ENCODE data around the gene PRMT1.

The PRMT1 gene

DNA sequence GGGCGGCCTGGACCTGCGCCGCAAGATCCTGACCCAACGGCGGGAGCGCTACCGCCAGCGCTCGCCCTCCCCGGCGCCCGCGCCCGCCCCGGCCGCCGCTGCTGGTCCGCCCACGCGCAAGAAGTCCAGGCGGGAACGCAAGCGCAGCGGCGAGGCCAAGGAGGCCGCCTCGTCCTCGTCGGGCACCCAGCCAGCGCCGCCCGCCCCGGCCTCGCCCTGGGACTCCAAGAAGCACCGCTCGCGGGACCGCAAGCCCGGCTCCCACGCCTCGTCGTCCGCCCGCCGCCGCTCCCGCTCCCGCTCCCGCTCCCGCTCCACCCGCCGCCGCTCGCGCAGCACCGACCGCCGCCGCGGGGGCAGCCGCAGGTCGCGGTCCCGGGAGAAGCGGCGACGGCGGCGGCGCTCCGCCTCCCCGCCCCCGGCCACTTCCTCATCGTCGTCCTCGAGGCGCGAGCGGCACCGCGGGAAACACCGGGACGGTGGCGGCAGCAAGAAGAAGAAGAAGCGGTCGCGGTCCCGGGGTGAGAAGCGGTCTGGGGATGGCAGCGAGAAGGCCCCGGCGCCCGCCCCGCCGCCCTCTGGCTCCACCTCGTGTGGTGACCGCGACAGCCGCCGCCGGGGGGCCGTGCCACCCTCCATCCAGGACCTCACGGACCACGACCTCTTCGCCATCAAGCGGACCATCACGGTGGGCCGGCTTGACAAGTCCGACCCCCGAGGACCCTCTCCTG lies 25.1 kb upstream of the PRMT1 start:
- no peak for DNase-seq

DNA sequence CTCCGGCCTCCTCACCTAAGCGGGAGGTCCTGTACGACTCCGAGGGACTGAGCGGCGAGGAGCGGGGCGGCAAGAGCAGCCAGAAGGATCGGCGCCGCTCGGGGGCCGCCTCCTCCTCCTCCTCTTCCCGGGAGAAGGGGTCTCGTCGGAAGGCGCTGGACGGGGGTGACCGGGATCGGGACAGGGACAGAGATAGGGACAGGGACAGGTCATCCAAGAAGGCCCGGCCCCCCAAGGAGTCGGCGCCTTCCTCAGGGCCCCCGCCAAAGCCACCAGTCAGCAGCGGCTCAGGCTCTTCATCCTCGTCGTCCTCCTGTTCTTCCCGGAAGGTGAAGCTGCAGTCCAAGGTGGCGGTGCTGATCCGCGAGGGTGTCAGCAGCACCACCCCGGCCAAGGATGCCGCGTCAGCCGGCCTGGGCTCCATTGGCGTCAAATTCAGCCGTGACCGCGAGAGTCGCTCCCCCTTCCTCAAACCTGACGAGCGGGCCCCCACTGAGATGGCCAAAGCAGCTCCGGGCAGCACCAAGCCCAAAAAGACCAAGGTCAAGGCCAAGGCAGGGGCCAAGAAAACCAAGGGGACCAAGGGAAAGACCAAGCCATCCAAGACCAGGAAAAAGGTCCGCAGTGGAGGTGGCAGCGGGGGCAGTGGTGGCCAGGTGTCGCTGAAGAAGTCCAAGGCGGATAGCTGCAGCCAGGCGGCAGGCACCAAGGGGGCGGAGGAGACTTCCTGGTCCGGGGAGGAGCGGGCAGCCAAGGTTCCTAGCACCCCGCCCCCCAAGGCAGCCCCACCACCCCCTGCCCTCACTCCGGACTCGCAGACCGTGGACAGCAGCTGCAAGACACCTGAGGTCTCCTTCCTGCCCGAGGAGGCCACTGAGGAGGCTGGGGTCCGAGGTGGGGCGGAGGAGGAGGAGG lies 24.3 kb upstream of the PRMT1 start:
- DNase-seq, result no peak

DNA sequence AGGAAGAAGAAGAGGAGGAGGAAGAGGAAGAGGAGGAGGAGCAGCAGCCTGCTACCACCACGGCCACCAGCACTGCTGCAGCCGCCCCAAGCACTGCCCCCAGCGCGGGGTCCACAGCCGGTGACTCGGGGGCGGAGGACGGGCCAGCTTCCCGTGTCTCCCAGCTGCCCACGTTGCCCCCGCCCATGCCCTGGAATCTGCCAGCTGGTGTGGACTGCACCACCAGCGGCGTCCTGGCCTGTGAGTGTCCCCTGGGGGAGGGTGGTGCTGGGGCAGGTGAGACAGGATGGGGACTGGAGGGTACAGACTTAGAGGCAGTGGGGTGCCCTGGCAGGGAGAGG lies 23.6 kb upstream of the PRMT1 start:
- DNase-seq, result no peak

DNA sequence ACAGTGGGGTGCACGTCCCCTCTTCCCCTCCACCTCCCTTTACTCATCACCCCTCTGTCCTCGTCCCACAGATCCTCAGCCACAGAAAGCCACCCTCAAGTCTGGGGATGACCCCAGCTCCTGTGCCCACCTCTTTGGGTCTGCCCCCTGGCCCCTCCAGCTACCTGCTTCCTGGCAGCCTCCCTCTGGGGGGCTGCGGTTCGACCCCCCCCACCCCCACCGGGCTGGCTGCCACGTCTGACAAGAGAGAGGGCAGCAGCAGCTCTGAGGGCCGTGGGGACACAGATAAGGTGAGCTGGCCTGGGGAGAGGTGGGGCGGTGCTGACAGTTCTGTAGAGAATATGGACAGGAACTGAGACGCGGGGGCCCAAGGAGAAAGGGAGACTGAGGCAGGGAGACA lies 22.5 kb upstream of the PRMT1 start:
- no peak for DNase-seq

DNA sequence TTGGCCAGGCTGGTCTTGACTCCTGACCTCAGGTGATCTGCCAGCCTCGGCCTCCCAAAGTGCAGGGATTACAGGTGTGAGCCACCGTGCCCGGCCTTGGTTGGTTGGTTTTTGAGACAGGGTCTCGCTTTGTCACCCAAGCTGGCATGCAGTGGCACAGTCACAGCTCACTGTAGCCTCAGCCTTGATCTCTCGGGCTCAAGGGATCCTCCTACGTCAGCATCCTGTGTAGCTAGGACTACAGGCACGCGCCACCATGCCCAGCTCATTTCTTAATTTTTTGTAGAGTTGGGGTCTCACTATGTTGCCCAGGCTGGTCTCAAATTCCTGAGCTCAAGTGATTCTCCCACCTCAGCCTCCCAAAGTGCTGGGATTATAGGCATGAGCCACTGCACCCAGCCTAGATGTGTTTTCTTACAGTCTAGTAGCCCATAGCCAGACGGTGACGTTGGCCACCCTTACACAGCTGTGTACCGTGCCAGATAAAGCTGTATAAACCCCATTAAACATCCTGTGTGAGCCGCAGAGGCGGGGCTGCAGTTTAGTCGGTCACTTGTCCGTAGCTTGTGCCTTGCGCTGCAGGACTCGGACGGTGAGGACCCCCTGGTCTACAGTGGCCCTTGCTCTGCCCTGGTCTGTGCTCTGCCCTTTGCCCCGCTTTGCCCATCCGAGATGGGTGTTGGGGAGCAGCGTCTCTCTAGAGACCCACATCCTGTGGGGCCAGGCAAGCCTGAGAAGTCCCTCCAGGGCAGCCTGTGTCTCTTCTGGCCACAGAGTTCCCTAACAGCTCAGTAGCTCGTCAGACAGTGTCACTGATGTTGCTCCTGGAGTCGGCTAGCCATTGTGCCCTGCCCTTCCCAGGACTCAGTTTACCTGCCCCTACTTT lies 21.3 kb upstream of the PRMT1 start:
- DNase-seq, result no peak

DNA sequence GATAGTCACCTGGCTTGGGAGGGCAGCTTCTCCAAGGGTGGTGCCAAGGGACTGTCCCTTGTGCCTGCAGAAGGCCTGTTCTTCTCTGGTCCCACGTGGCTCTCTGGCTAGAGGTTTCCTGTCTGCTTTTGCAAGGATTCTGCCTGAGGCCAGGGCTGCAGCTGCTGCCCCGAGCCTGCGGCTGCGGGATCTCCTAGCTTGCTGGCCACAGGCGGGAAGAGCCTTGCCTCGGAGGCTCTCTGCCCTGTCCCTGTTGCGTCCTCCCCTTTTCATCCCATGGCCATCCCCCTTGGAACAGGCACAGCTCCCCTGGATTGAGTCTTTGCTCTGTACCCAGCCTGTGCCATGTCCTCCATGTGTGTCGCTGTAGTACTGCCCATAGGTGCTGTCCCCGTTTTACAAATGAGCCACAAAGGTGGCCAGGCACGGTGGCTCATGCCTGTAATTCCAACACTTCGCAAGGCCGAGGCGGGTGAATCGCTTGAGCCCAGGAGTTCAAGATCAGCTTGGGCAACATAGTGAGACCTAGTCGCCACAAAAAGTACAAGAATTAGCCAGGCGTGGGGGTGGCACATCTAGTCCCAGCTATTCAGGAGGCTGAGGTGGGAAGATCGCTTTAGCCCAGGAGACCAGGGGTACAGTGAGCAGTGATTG lies 20.5 kb upstream of the PRMT1 start:
- no peak for DNase-seq

DNA sequence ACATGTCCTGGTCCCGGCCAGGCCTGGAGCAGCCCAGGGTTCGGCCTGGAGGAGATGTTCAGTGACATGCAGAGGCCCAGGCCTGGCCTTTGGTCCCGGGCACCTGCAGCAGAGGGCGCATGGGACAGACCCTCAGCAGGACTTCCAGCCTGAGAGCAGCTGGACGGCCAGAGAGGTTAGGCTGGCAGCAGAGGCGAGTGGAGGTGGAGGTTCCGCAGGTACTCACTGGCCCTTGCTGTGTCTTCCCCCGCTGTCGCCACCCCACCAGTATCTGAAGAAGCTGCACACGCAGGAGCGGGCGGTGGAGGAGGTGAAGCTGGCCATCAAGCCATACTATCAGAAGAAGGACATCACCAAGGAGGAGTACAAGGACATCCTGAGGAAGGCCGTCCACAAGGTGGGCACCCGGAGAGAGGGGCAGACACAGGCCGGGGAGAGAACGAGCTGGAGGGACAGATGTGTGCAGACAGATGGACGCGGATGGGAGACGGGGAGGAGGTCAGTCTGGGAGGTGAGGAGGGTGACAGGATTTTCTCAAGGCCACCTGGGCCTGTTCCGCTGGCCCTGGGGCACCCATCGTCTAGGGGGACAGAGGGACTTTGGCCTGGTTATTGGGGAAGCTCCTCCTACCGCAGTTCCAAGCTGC lies 19.5 kb upstream of the PRMT1 start:
- no peak for DNase-seq

DNA sequence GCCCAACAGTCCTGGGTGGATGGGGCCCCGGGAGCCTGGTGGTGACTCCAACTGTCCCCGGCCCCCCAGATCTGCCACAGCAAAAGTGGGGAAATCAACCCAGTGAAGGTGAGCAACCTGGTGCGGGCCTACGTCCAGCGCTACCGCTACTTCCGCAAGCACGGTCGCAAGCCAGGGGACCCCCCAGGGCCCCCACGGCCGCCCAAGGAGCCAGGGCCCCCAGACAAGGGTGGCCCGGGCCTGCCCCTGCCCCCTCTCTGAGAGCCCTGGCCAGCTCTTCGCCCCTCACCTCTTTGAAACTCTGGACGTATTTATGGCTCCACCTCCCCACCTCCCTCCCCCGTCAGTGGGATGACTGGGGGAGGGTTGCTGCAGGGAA lies 18.9 kb upstream of the PRMT1 start:
- no peak for DNase-seq

DNA sequence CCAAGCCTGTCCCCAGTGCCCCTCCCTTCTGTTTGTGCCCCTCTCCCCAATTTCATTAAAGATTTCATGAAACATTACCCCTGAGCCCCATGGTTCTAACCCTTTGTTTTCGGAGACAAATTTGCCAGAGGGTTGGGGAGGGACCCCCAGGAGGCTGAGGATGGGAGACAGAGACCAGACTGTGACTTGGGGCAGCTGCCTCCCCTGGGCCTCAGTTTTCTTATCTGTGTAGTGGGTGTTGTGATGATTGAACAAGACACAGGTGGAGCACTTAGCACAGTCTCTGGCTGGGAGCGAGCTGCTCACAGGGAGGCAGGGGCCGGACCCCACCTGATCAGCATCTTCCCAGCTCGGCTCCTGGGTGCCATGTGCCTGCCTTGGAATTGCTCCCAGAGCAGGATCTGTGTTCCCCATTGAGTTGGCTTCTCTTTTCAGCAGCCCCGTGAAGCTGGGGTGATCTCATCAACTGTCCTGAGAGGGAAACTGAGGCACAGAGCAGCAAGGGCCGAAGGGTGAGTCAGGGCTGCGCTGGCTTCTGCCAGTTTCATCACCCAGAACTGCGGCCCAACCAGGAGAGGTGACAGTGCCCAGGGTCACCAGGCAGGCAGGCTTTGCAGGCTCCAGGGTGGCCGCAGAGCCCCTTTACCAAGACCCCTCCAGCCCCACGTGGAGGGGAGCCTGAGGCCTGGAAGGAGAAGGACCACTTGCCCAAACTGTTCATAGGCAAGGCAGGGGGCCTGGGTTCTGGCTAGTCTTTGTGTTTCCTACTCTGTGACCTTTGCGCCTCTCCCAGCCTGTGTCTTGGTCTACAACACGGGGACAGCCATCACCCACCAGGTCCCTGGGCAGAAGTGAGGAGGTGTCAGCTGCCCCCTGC lies 18.3 kb upstream of the PRMT1 start:
- DNase-seq, result no peak

DNA sequence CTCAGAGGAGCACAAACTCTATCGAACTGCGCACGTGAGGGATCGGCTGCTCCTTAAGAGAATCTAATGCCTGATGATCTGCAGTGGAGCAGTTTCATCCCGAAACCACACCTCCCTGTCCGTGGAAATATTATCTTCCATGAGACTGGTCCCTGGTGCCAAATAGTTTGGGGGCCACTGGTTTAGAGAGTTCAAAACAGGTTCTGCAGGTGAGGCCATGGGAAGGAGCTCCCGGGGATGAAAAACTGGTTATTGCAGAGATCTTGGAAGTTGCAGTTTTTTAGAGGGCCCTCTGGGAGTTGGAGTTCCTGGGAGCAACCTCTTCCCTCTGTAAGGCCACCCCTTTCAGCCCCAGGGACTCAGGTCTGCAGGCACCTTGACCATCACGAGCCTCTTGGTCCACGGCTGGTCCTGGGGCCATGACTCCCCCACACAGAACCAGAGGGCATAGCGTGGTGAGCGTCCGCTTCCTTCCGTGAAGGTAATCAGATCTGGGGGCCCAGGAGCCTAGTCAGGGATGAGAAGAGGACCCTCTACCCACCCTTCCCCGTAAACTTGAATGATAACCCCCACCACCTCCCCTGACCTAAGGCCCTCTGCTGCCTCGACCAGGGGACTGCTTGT lies 16.6 kb upstream of the PRMT1 start:
- DNase-seq, result no peak

DNA sequence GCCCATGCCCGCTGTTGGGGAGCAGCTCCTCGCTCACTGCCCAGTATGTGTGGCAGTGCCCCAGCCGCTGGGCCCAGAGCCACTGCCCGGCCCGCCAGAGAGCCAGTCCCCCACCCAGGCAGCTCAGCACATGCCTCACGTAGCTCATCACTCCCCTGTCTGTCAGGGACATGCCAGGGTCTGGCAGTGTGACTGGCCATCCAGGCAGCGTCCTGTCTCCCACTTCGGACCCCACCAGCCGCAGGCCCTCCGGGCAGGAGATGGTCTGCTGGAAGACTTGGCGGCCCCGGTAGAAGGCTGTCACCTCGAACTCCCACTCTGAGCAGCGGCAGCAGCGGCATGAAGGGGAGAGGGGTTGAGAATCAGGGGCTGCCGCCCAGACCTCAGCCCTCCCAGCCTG lies 15.1 kb upstream of the PRMT1 start:
- no peak for DNase-seq

DNA sequence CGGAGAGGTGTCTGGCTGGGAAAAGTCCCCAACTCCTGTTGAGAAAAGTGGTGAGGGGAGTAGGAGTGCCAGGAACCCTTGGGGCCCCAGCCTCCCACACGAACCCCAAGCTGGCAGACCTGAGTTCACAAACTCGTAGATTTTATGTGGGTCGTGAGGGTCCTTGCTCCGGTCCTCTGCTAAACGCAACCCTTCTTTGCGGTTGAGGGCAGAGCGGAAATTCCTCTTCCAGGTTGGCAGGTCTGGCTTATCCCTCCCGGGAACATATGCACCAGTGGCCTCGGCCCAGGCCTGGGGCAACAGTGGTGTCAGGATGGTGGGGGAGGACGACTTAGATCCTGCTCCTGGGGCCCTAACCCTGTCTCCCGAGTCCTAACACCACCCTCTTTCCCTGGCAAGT lies 13.8 kb upstream of the PRMT1 start:
- DNase-seq, result no peak

DNA sequence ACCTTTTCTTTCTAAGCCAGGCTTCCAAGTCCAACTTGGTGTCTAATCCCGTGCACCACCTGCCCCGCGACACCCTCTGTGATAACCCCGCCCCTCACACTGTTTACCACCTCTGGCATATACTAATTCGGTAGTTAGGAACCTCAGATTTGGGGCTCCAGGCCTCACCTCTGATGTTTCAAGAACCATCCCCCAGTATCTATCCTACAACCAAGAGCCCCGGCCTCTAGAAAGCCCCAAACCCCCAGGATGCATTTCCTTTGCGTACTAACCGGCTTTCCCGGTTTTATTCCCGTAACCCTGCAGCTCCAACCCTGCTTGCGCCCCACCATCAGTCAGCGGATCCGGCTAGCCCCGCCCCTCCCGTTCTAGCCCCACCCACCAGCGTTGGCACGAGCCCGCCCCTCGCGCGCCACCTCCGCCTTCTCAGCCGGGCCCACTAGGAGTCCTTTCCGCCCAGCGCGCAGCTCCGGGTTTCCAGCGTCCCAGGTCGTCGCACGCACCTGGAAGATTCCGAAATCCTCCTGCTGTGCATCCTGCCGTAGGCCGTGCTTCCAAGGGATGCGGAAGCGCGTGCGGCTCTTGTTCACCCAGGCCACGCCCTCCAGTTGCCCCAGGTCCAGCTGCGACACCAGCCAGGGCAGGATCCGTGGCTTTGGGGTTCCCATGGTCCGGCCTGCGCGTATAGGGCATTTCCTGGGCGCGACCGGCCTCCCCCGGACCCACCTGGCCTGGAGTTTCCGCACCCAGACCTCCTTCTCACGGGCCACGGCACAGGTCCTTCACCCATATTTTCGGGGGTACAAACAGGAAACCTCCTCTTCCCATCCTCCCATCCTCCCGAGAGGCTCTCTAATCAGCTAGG lies 12.7 kb upstream of the PRMT1 start:
- DNase-seq, result peak; percentile 68

DNA sequence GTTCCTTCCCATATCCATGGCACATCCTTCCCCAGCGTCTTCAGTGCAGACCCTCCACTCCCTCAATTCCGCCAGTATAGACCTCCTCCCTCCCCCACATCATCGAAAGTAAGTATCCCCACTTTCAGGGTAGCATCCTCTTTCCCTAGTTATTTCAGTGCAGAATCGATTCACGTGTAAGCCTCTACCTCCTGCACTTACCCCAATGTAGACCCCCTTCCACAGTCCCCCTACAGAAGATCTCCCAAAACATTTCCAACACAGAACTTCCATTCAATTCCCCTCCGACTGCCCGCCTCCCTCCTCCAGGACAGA lies 12.1 kb upstream of the PRMT1 start:
- no peak for DNase-seq

DNA sequence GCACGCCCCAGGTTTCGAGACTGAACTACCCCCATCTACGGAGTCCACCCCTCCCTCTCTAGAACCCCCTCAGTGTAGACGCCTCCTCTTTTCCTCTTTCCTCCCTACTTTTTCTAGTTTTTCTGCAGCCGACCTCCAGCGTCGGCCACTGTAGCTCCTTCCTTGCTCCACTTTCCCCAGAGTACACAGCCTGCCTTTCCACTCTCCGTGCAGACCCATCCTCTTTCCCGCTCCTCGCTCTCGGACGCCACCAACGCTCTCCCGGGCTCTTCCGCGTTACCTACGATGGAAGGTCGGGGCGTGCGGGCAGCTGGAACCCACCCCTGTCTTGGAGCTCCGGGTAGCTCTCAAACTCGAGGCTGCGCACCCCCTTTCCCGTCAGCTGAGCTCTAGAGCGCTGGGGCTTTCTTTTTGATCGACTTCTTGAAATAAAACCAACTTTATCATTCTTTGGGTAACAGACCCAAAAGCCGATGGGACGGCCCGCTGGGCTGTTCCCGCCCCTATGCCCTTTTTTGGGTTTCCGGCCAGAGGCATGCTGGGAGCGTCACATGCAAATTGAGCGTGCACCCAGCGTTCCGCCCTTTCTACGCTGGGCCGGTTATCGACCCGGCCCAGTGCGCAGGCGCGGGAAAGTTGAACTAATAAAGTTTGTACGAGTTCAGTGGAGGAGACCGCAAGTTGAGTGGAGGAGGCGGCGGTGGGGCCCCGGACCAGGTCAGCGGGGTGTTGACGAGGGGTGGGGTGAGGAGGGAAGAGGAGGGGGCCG lies 11.5 kb upstream of the PRMT1 start, which contains the start of the genes BCL2L12 and IRF3:
BCL2L12 (plus strand) TSS at position 583 of the 769 bp plus-strand sequence. CDS start 760 bp downstream, outside the sequence.
IRF3 (minus strand) TSS at position 507 of the 769 bp plus-strand sequence. CDS start 1,019 bp downstream, outside the sequence.
- DNase-seq, result peak; percentile 95

DNA sequence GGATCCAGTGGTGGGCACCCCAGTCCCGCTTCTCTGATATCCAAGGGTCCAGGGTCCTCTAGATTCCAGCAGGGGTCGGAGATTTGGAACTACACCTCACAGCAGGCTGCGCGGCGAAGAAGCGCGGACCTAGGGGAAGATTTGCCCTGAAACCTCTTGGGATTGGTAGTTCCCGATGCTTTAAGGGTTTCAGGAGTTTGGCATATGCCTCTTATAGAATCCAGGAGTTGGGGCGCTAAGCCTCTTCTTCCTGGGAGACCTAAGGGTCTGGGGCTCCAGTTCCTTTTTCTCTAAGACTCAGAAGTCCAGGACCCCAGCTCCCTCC lies 11.0 kb upstream of the PRMT1 start:
- DNase-seq, result no peak

DNA sequence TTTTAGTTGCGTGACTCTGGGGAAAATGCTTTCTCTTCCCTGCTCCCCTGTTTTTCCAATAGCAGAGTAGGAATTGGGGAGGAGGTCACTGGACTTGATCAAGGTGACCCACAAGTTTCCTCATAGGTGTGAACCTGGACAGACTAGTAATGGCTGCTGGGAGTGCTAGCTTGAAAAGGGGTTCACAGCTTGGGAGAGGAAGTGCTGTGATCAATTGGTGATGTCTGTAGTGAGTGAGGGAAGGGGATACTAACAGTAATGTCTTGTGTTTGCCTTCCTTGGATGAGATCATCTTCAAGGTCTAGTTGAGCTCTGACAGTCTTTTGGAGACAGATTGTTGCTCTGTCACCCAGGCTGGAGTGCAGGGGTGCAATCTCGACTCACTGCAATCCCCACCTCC lies 9.6 kb upstream of the PRMT1 start:
- DNase-seq, result no peak

DNA sequence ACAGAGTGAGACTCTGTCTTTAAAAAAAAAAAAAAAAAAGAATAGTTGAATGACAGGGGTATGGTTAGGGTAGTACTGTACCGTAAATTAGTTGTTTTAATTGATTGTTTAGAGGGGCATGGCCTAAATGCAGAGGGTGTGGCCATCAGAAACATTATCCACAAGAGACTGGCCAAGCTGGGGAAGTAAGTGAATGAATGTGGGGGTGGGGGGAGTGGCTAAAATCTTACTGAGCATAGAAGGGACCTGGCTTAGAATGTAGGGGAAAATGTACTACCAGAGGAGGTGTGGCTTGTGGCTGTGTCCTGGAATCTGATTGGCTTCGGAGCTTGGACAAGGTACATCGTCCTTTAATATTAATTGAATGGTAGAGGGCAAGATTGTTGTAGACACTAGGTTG lies 7.6 kb upstream of the PRMT1 start:
- no peak for DNase-seq
